ENCODE results near the gene TPRKB.
"Not testable (repeated sequence)": the region's sequence is repeated elsewhere in the genome, so short reads cannot be mapped to it uniquely, and the experiment has no call there.

The TPRKB gene

DNA sequence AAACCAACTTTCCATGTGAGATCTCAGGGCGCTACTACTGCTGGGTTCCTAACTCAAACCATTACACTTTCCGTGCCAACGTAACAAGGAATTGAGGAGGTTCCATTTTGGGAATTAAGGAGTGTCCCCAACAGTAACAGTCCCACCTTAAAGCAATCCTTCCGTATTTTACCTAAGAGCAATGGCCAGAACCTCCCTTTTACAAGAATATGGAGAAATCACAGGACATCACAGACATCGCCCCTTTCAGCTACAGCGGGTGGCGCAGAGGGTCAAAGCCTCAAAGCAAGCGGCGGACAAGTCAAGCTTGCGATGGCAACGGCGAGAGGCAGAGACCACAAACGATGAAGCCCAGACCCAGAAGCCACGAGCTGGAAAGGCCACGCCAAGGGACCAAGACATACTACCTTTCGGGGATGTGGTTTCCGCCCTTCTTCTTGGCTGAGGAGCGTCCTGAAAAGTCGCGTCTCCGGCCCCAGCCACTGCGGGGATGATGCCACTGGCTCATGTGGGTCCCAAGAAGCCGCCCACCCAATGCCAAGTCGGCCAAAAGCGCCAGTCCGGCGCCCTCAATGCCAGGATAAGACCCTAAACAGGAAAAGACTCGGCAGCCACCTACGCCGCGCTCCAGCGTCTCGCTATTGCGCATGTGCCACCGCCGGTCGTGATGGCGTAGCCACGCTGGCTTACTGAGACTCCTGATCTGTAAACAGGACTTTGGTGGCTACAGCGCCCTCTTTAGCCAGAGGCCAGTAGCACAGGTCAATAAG, 42.5 kb upstream of the TPRKB start, which contains the start of gene DUSP11:
Gene DUSP11, minus strand, starts transcription at position 637 of the 770 bp plus-strand sequence. Its CDS starts 129 bp downstream, at position 508.
- peaks cover 31% of the 10 kb centered on the region for H3K79me2 ChIP-seq (ENCODE audit: insufficient read depth, low read length)
- TF ChIP-seq CTCF (IDR thresholded peaks at IDR 0.05; ENCODE audit: borderline replicate concordance, extremely low read depth, low read length, poor library complexity, severe bottlenecking) (peak; percentile 98), EZH2 (IDR thresholded peaks at IDR 0.05; ENCODE audit: borderline replicate concordance, low read depth, low read length, severe bottlenecking) (no peak)
- peak; percentile 97 for DNase-seq

GRCh38 chr2:73778867-73779466, 41.8 kb upstream of the TPRKB start:
- H4K20me1 ChIP-seq (ENCODE audit: insufficient read depth, low read length); H3K27me3 ChIP-seq (ENCODE audit: insufficient read depth, low read length, poor library complexity); ATAC-seq (ENCODE audit: insufficient read depth, low read depth); DNase-seq; H3K9me3 ChIP-seq (ENCODE audit: insufficient read depth, low read length, severe bottlenecking): not testable (repeated sequence)
- peak overlapping the region; percentile 95 for H2AFZ ChIP-seq (ENCODE audit: low read depth, low read length)
- peak overlapping the region; percentile 68 to 84 for H3K4me3 ChIP-seq (ENCODE audit: low read depth in 1 of 2, low read length in 2 of 2)
- peaks cover 31% of the 10 kb centered on the region for H3K79me2 ChIP-seq (ENCODE audit: insufficient read depth, low read length)
- peaks cover 27% of the 10 kb centered on the region for H3K4me1 ChIP-seq (ENCODE audit: insufficient read depth, low read length)
- peak overlapping the region; percentile 76 for H3K4me2 ChIP-seq (ENCODE audit: insufficient read depth, low read length)
- H3K27ac ChIP-seq (ENCODE audit: low read length): peak overlapping the region; percentile 83
- H3K9ac ChIP-seq (ENCODE audit: low read depth, low read length): peak overlapping the region; percentile 74
- H3K36me3 ChIP-seq (ENCODE audit: insufficient read depth, low read length): peaks cover 31% of the 10 kb centered on the region

More for the DNA sequence above, 42.5 kb upstream of the TPRKB start, which contains the start of gene DUSP11:
- Histone ChIP-seq H3K9me3 (ENCODE audit: insufficient read depth, low read length, severe bottlenecking) (no peaks in the 10 kb centered on the region), H3K27ac (ENCODE audit: low read length) (peak within 1 kb of the TSS; percentile 83), H3K4me1 (ENCODE audit: insufficient read depth, low read length) (peaks cover 27% of the 10 kb centered on the region), H3K27me3 (ENCODE audit: insufficient read depth, low read length, poor library complexity) (peaks cover 2% of the 10 kb centered on the region), H3K4me2 (ENCODE audit: insufficient read depth, low read length) (peak within 1 kb of the TSS; percentile 76), H3K36me3 (ENCODE audit: insufficient read depth, low read length) (peaks cover 24% of the 10 kb centered on the region), H3K9ac (ENCODE audit: low read depth, low read length) (peak within 1 kb of the TSS; percentile 74), H2AFZ (ENCODE audit: low read depth, low read length) (peak within 1 kb of the TSS; percentile 95), H4K20me1 (ENCODE audit: insufficient read depth, low read length) (no peaks in the 10 kb centered on the region), H3K4me3 (ENCODE audit: low read depth in 1 of 2, low read length in 2 of 2) (peak within 1 kb of the TSS; percentile 68 to 84)
- peak; percentile 99 for ATAC-seq (ENCODE audit: insufficient read depth, low read depth)

DNA sequence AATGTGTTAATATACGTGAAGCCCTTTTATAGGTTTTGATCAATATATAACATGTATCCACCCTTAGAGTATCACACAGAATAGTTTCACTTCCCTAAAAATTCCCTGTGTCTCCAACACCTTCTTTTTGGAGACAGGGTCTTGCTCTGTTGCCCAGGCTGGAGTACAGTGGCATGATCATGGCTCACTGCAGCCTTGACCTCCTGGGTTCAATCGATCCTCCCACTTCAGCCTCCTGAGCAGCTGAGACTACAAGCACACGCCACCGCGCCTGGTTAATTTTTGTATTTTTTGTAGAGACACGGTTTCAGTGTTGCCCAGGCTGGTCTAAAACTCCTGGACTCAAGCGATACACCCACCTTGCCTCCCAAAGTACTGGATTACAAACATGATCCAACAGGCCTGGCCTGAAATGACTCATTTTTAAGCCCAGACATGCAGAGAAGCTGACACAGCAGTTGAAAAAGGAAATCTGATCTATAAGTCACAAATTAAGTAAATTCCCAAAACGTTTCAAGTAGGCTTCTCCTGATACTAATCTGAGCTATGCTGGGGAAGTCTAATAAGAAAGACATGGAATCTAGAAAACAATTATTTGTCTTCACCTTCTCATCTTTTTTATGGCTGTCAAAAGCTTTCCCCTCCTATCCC, 39.8 kb upstream of the TPRKB start:
- H3K79me2 ChIP-seq (ENCODE audit: insufficient read depth, low read length): peaks cover 31% of the 10 kb centered on the region
- DNase-seq (no peak), ATAC-seq (ENCODE audit: insufficient read depth, low read depth) (no peak)
- no peak overlapping the region for H3K27ac ChIP-seq (ENCODE audit: low read length)
- H3K9ac ChIP-seq (ENCODE audit: low read depth, low read length): no peak overlapping the region
- H3K27me3 ChIP-seq (ENCODE audit: insufficient read depth, low read length, poor library complexity): no peaks in the 10 kb centered on the region
- TF ChIP-seq CTCF (IDR thresholded peaks at IDR 0.05; ENCODE audit: borderline replicate concordance, extremely low read depth, low read length, poor library complexity, severe bottlenecking) (no peak), EZH2 (IDR thresholded peaks at IDR 0.05; ENCODE audit: borderline replicate concordance, low read depth, low read length, severe bottlenecking) (no peak)
- H3K4me3 ChIP-seq (ENCODE audit: low read depth in 1 of 2, low read length in 2 of 2): no peak overlapping the region
- H3K4me1 ChIP-seq (ENCODE audit: insufficient read depth, low read length): peaks cover 27% of the 10 kb centered on the region
- H3K9me3 ChIP-seq (ENCODE audit: insufficient read depth, low read length, severe bottlenecking): no peaks in the 10 kb centered on the region
- no peaks in the 10 kb centered on the region for H4K20me1 ChIP-seq (ENCODE audit: insufficient read depth, low read length)
- no peak overlapping the region for H2AFZ ChIP-seq (ENCODE audit: low read depth, low read length)
- peaks cover 49% of the 10 kb centered on the region for H3K36me3 ChIP-seq (ENCODE audit: insufficient read depth, low read length)
- no peak overlapping the region for H3K4me2 ChIP-seq (ENCODE audit: insufficient read depth, low read length)

DNA sequence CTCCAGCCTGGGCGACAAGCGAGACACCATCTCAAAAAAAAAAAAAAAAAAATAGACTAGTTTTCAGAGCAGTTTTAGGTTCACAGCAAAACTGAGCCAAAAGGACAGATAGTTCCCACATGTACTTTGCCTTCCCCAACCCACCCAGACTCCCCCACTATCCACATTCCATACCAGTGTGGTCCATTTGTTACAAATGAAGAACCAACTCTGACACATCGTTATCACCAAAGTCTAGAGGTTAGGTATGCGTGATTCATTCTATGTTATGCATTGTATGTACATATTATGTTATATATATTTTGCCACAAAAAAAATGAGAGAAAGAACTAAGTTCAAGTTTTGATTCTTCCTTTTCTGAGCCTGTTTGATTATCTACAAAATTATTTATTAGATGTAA, 39.2 kb upstream of the TPRKB start:
- Histone ChIP-seq H3K9ac (ENCODE audit: low read depth, low read length) (no peak overlapping the region), H3K9me3 (ENCODE audit: insufficient read depth, low read length, severe bottlenecking) (no peaks in the 10 kb centered on the region), H2AFZ (ENCODE audit: low read depth, low read length) (no peak overlapping the region), H3K79me2 (ENCODE audit: insufficient read depth, low read length) (peaks cover 31% of the 10 kb centered on the region), H3K27ac (ENCODE audit: low read length) (no peak overlapping the region), H3K4me1 (ENCODE audit: insufficient read depth, low read length) (peaks cover 27% of the 10 kb centered on the region), H3K4me3 (ENCODE audit: low read depth in 1 of 2, low read length in 2 of 2) (no peak overlapping the region), H3K27me3 (ENCODE audit: insufficient read depth, low read length, poor library complexity) (no peaks in the 10 kb centered on the region), H4K20me1 (ENCODE audit: insufficient read depth, low read length) (no peaks in the 10 kb centered on the region), H3K36me3 (ENCODE audit: insufficient read depth, low read length) (peaks cover 50% of the 10 kb centered on the region), H3K4me2 (ENCODE audit: insufficient read depth, low read length) (no peak overlapping the region)
- TF ChIP-seq EZH2 (IDR thresholded peaks at IDR 0.05; ENCODE audit: borderline replicate concordance, low read depth, low read length, severe bottlenecking): no peak
- TF ChIP-seq CTCF (IDR thresholded peaks at IDR 0.05; ENCODE audit: borderline replicate concordance, extremely low read depth, low read length, poor library complexity, severe bottlenecking): no peak
- DNase-seq (no peak), ATAC-seq (ENCODE audit: insufficient read depth, low read depth) (no peak)
